HK-2 (cell line): ENCODE measurements around the gene GBA2.

Experiments
- DNase-seq: peaks from one replicate; pipeline ENCODE4 v3.0.0-alpha.2; 2018; ENCODE audit not compliant: unreplicated experiment

GBA2 gene

DNA sequence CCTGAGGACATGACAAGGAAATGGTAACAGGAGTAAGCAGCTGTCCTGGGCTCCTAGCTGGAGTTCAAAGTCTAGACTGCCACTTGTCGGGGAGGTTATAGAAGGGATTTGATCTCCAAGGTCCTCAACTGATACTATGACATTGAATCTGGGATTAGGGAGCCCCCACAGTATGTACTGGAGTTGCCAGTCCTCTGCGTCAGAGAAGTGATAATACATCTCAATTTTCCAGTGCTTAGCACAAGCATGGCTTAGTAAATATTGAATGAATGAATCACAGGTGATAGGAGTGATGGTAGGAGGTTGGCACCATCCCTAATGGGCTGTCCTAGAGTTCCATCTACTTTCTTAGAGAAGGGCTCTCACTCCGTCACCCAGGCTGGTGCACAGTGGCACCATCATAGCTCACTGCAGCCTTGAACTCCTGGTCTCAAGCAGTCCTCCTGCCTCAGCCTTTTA lies 53.1 kb downstream of the GBA2 start:
- no peak for DNase-seq

DNA sequence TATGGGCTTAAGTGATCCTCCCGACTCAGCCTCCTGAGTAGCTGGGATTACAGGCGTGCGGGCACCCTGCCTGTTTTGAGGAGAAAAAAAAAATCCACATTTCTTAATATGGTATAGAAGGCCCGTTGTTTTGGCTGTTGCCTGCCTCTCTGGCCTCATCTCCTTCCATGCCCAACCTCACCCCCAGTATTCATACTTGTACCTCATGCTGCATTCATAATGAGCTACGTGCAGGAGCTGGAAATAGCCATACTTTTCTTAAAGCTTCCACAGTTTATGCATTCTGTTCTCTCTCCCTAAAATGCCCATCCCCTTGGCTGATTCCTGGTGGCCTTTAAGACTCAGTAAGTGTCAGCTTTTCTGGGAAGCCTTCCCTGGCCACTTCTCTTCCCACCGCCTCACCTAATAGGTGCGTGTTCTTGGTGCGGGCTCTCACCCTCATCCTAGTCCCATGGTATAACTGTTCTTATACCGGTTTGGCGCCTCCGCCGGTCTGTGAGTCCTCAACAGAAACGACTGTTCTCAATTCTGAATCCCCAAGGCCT lies 57.2 kb downstream of the GBA2 start:
- DNase-seq = no peak

DNA sequence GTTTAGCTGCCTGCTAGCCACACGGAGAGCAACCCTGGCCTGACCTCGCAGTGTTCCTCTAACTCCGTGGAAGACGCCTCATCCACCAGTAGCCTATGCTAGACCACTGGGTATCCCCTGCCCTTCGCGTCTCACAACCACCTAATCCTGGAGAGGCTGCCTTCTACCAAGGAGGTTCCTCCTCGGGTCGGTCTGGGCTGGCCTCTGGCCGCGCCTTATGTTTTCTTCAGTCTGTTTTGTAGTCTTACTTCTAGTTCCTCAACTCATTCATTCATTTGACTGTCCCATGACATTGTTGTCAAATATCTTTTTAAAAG lies 57.7 kb downstream of the GBA2 start:
- no peak for DNase-seq

DNA sequence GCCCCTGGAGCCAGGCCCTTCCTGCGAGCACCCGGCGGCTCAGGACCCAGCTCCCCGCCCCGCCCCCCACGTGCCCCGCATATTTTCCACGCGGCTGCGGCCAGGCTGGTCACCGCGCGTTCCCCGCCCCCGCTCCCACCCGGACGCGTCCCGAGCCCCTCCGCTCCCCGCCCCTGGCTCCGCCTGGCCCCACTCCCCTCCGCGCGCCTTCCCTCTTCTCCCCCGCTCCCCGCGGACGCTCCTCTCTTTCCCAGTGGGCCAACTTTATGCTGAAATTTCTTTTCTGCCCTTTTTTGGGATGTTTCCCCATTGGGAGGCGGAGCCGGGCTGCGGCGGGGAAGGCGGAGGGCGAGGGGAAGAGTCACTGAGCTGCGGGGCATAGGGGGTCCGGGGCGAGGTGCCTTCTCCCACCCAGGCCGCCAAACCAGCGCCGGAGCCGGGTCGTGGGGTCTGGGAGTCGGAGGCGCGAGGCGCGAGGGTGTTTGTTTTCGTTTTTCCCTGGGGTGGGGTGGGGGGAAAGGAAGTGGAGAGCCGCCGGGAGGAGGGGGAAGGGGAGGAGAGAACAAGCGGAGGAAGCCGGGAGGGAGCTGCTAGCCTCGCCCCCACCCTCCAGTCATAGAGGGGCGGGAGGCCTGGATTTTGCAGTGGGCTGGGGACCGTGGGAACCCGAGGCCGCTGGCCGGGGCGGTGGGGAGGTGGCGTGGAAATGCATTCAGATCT lies 58.3 kb downstream of the GBA2 start:
- DNase-seq = no peak

DNA sequence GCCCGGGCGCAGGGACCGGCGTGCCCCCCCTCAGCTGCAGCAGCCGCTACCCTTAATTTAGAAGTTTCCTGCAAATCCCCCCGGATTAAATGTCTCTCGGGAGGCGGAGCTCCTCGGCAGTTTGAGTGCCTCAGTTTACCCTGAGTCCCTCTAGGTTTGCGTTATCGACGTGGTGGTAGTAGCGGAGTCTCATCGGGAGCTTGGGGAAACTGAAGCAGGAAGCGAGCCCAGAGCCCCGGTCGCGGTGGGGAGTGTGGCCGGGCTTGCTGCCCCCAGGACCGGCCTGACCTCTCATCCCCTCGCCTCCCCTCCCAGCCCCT lies 58.8 kb downstream of the GBA2 start:
- DNase-seq = no peak

DNA sequence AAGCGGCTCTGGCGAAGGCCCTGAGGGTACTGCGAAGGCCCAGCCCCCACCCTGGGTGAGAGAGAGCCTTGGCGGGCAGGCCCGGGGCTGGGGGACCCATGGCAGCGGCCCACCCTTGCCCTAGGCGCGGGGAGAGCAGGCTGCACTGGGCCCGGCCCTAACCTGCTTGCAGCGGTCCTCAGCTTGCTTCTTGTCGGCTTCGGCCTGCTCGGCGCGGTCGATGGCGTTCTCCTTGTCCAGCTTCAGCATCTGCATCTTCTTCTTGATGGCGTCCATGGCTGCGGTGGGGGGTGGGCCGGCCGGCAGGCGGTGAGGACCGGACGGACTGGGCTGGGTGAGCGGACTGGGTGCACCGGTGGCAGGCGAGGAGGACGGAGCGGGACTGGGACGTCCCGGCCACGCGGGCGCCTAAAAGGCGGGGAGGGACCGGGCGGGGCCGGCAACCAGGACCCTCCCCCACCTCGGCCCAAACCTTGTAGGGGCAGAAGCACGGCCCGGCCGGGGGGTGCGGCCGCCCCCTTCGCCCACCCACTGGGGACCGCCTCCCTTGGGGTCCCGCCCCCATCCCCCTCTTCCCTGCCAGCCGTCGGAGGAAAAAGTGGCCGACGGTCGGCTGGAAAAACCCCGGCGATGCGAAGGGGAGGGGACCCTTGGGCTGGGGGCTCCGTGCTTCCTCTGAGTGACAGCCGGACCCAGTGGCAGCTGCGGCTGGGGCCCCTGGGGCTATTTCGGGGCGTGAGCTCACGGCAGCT lies 59.3 kb downstream of the GBA2 start, which contains the start of gene TPM2:
Gene TPM2 (minus strand): TSS at position 384 of the 752 bp plus-strand sequence. CDS start 108 bp downstream, at position 276.
- no peak for DNase-seq

DNA sequence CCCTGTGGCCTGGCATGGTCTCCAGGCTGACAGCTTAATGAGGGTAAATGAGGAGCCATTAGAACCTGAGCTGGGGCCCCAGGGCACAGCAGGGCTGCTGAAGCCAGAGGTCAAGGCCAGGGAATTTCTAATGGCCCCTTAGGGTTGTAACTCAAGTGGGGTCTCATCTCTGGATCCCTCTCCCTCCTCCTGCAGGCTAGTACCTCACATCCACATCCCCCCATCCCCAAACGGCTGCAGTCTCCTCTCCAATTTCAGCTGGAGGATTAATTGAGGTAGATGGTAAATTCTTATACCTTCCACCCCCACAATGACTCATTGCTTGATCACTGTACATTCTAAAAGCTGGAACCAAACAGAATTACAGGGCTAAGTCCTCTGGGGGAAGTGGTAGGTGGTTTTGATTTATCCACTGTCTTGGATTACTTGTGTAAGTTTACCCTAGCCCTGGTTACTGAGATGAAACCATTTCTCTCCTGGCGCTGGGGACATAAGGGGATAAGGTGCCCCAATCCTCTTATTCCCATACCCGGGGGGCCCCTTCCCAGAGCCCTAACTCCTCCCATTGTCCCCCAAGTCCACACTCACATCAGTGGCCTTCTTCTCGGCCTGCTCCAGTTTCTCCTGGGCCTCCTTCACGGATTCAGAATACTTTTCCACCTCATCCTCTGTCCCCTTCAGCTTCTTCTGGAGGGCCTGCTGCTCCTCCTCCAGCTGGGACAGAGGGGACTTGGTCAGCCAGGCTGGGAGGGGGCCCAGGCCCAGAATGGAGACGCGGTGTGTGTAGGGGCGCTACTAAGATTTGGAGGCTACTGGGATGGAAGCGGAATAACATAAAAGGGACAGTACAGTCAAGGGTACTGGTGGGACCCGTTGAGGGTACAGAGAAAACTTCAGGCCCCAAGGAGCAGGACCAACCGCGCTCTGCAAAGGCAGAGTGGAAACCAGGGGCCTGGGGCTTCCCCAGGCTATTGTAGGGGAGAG lies 60.2 kb downstream of the GBA2 start:
- no peak for DNase-seq

DNA sequence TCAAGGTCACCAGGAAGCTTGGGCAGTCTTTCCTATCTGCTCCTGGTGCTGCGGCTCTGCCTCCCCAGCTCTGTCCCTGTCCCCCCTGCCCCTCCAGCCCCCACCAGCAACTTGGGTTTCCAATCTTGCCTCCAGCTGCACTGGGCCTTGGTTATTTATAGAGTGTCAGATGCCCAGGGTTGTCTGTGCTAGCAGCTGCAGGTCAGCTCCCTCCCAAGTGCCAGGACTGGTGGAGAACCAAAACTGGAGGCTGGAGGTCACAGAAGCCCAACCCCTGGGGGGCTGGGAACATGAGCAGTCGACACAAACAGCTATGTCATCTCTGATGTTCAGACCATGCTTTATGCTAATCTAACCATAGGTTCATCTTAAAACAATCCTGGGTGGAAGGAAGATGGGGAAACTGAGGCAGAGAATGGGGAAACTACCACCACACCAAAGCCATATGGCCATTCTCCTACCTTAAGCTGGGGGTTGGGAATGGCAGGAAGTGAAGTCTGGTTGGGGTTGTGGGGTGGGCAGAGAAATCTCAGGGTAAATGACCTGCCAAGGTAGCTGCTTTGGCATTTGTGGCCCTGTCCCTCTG lies 61.0 kb downstream of the GBA2 start:
- DNase-seq = no peak

DNA sequence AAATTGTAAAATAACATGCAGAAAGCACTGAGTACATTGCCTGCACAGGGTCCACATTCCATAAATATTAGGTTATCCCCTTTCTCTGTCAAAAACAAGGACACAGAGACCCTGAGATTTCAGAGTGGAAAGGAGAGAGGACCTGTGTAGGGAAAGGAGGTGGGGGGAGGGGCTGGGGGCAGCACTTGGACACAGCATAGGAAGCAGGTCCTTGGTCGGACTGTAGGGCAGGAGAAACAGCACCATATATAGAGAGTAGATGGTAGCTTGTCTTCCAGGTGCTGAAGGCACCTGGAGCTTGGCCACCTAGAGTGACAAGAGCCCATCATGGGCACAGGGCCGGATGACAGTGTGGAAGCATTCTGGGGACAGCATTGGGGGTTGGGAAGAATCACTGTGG lies 61.7 kb downstream of the GBA2 start:
- DNase-seq = no peak
